SK-N-SH treated with all-trans-retinoic acid at 6 μM for 48 hours (cell line): ENCODE data around the gene CCL4.
"Not testable (repeated sequence)": the region's sequence is repeated elsewhere in the genome, so short reads cannot be mapped to it uniquely, and the experiment has no call there.

Experiments
- CSDC2 ChIP-seq: fragments of 250-450 bp; sonication (Bioruptor Pico); IDR thresholded peaks from 2 replicates; pipeline ENCODE4 v1.5.0; 2020; ENCODE audit warnings: mild to moderate bottlenecking, moderate library complexity
- GLIS3 ChIP-seq: fragments of 250-450 bp; sonication (Bioruptor Pico); IDR thresholded peaks from 2 replicates; pipeline ENCODE4 v1.5.0; 2020; ENCODE audit warnings: mild to moderate bottlenecking, moderate library complexity
- OSR1 ChIP-seq: fragments of 250-450 bp; sonication (Bioruptor Pico); IDR thresholded peaks from 2 replicates; pipeline ENCODE4 v1.8.0; 2022; ENCODE audit warnings: moderate library complexity, mild to moderate bottlenecking, inconsistent platforms
- SNAI2 ChIP-seq: fragments of 250-450 bp; sonication (Bioruptor Pico); IDR thresholded peaks from 2 replicates; pipeline ENCODE4 v1.5.0; 2020; ENCODE audit warnings: mild to moderate bottlenecking, moderate library complexity
- TOX ChIP-seq: fragments of 250-450 bp; sonication (Bioruptor Pico); IDR thresholded peaks from 2 replicates; pipeline ENCODE4 v1.8.0; 2021; ENCODE audit warnings: mild to moderate bottlenecking, moderate library complexity, borderline replicate concordance
- ZFP30 ChIP-seq: fragments of 450-650 bp; formaldehyde crosslinking; IDR thresholded peaks from 2 replicates; pipeline ENCODE4 v1.5.0; 2022; ENCODE audit warnings: mild to moderate bottlenecking, moderate library complexity
- TF ChIP-seq, protein P1 (sequence below): fragments of 250-450 bp; sonication (Bioruptor Pico); IDR thresholded peaks from 2 replicates; pipeline ENCODE4 v1.8.0; 2021; ENCODE audit warnings: low read depth, mild to moderate bottlenecking, moderate library complexity, borderline replicate concordance
- TF ChIP-seq, protein P2 (sequence below): fragments of 250-450 bp; sonication (Bioruptor Pico); IDR thresholded peaks from 2 replicates; pipeline ENCODE4 v1.5.1; 2021; ENCODE audit warnings: mild to moderate bottlenecking, moderate library complexity

DNA sequence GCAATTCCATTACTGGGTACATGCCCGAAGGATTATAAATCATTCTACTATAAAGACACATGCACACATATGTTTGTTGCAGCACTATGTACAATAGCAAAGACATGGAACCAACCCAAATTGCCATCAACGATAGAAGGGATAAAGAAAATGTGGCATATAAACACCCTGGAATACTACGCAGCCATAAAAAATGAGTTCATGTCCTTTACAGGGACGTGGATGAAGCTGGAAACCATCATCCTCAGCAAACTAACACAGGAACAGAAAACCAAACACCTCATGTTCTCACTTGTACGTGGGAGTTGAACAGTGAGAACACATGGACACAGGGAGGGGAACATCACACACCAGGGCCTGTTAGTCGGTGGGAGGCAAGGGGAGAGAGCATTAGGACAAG lies 17.5 kb downstream of the CCL4 start:
- TF ChIP-seq OSR1 (CRISPR knock-in tag); CSDC2 (CRISPR knock-in tag); TOX (CRISPR knock-in tag); ZFP30; GLIS3; SNAI2 (CRISPR knock-in tag): not testable (repeated sequence)
- TF ChIP-seq, protein P1, sequence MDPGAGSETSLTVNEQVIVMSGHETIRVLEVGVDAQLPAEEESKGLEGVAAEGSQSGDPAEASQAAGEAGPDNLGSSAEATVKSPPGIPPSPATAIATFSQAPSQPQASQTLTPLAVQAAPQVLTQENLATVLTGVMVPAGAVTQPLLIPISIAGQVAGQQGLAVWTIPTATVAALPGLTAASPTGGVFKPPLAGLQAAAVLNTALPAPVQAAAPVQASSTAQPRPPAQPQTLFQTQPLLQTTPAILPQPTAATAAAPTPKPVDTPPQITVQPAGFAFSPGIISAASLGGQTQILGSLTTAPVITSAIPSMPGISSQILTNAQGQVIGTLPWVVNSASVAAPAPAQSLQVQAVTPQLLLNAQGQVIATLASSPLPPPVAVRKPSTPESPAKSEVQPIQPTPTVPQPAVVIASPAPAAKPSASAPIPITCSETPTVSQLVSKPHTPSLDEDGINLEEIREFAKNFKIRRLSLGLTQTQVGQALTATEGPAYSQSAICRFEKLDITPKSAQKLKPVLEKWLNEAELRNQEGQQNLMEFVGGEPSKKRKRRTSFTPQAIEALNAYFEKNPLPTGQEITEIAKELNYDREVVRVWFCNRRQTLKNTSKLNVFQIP (CRISPR knock-in tag) = not testable (repeated sequence)
- TF ChIP-seq, protein P2, sequence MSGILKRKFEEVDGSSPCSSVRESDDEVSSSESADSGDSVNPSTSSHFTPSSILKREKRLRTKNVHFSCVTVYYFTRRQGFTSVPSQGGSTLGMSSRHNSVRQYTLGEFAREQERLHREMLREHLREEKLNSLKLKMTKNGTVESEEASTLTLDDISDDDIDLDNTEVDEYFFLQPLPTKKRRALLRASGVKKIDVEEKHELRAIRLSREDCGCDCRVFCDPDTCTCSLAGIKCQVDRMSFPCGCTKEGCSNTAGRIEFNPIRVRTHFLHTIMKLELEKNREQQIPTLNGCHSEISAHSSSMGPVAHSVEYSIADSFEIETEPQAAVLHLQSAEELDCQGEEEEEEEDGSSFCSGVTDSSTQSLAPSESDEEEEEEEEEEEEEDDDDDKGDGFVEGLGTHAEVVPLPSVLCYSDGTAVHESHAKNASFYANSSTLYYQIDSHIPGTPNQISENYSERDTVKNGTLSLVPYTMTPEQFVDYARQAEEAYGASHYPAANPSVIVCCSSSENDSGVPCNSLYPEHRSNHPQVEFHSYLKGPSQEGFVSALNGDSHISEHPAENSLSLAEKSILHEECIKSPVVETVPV = not testable (repeated sequence)
